Activated CD8-positive, alpha-beta memory T cell treated with anti-CD3 and anti-CD28 coated beads, Interleukin-2, amount 50 U/mL, for 1 hour (primary cell): ENCODE results near the gene PANK4.
"Not testable (repeated sequence)": the region's sequence is repeated elsewhere in the genome, so short reads cannot be mapped to it uniquely, and the experiment has no call there.

Experiments used
- DNase-seq: peaks from one replicate; pipeline ENCODE4 v3.0.0-alpha.2; 2020; ENCODE audit errors: extremely low read depth

PANK4 gene

GRCh38 chr1:2460996-2461751 is 65.2 kb downstream of the PANK4 start:
- no peak for DNase-seq

DNA sequence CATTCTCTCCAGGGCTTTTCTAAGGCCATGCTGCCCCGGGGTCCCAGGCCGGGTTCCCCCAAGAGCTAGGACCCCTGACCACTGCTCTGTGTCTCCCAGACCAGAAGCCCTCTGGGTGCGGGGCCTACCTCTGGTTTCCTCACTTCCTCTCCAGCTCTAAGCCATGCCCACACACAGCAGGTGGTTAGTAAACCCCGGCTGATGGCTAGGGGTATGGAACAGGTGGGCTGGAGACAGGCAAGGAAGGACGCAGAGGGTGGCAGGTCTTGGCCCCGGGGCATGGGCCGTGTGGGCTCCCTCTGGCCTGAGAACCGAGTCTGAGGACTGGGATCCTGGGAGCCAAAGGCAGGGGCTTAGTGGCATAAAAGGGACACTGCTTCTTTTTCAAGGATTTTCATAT is 66.2 kb downstream of the PANK4 start:
- no peak for DNase-seq

GRCh38 chr1:2459757-2460156 is 66.6 kb downstream of the PANK4 start:
- no peak for DNase-seq

- DNase-seq, result not testable (repeated sequence)
Observed at GRCh38 chr1:2459102-2459753, 67.2 kb downstream of the PANK4 start.

DNA sequence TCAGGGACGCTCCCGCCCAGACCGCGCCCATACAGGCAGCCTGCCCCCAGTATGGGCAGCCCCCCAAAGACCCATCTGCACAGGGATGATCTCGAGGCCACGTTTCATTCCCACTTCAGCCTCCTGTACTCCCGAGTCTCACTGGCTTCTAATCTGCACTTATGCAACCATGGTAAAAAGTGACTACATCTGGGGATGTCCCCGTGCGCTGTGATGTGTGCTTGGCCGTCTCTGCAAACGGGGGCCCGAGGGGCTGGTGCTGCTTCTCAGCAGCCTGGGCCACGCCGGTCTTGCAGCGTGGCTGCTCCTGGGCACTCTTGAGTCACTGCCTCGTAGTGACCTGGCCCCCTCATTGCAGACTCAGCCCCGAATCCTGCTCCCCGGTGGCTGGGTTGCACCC is 67.7 kb downstream of the PANK4 start:
- DNase-seq, result no peak
